Neural progenitor cell (in vitro differentiated cells): Measurements from ENCODE around the gene KCNB1. TPM values are rescaled to one million over a fixed set of nuclear protein-coding genes. Genes with fewer than 3 reads are reported as not detected.

Source experiments
- DNase-seq: peaks from one replicate; pipeline ENCODE4 v3.0.0-alpha.2; 2016; ENCODE audit warnings: low spot score
- H2AFZ ChIP-seq: fragments of 200-600 bp; sonication (generic); replicated peaks from 2 replicates; pipeline ENCODE4 v1.6.1; 2016; ENCODE audit warnings: antibody characterized with exemption
- H3F3A ChIP-seq: fragments of 200-600 bp; sonication (generic); 2 replicates; pipeline ENCODE4 v1.6.1; 2016; ENCODE audit warnings: antibody characterized with exemption, low read depth
- H3K27ac ChIP-seq: fragments of 200-600 bp; sonication (generic); 2 replicates; pipeline ENCODE4 v1.5.1; 2016; ENCODE audit warnings: mild to moderate bottlenecking
- H3K27me3 ChIP-seq: fragments of 200-600 bp; sonication (generic); 2 replicates; pipeline ENCODE4 v1.6.1; 2016; ENCODE audit warnings: mild to moderate bottlenecking, moderate library complexity
- H3K36me3 ChIP-seq: fragments of 200-600 bp; sonication (generic); 2 replicates; pipeline ENCODE4 v1.5.1; 2016
- H3K4me1 ChIP-seq: fragments of 200-600 bp; sonication (generic); 2 replicates; pipeline ENCODE4 v1.6.1; 2016; ENCODE audit warnings: mixed run types
- H3K4me2 ChIP-seq: fragments of 200-600 bp; sonication (generic); 2 replicates; pipeline ENCODE4 v1.6.1; 2016
- H3K4me3 ChIP-seq: fragments of 200-600 bp; sonication (generic); 2 replicates; pipeline ENCODE4 v1.5.1; 2016
- H3K79me2 ChIP-seq: fragments of 200-600 bp; sonication (generic); 2 replicates; pipeline ENCODE4 v1.6.1; 2016; ENCODE audit warnings: low read depth
- H3K9ac ChIP-seq: fragments of 200-600 bp; sonication (generic); 2 replicates; pipeline ENCODE4 v1.6.1; 2016
- H3K9me3 ChIP-seq: fragments of 200-600 bp; sonication (generic); 2 replicates; pipeline ENCODE4 v1.5.1; 2016; ENCODE audit warnings: low read depth
- H4K20me1 ChIP-seq: fragments of 200-600 bp; sonication (generic); 2 replicates; pipeline ENCODE4 v1.6.1; 2016; ENCODE audit warnings: low read depth
- H3K27ac Mint-ChIP-seq: 3 replicates; pipeline ENCODE4 v1.8.0; 2021; ENCODE audit warnings: mixed read lengths
- H3K27me3 Mint-ChIP-seq: 2 replicates; pipeline ENCODE4 v1.8.0; 2022; ENCODE audit warnings: low read depth, mild to moderate bottlenecking, inconsistent platforms, moderate library complexity, mixed read lengths; ENCODE audit not compliant: insufficient read depth
- H3K36me3 Mint-ChIP-seq: 3 replicates; pipeline ENCODE4 v1.8.0; 2021; ENCODE audit warnings: mixed read lengths
- H3K4me1 Mint-ChIP-seq: 3 replicates; pipeline ENCODE4 v1.8.0; 2021; ENCODE audit warnings: mixed read lengths
- H3K4me3 Mint-ChIP-seq: 3 replicates; pipeline ENCODE4 v1.8.0; 2021; ENCODE audit warnings: mild to moderate bottlenecking, moderate library complexity, mixed read lengths
- H3K9me3 Mint-ChIP-seq: 3 replicates; pipeline ENCODE4 v1.8.0; 2020; ENCODE audit warnings: mixed read lengths
- CTCF ChIP-seq: fragments of 200-600 bp; sonication (generic); IDR thresholded peaks from 2 replicates; pipeline ENCODE4 v1.5.1; 2017; ENCODE audit warnings: antibody characterized with exemption, mild to moderate bottlenecking
- EZH2 ChIP-seq: fragments of 200-600 bp; sonication (generic); IDR thresholded peaks from 2 replicates; pipeline ENCODE4 v1.6.1; 2017; ENCODE audit warnings: antibody characterized with exemption, mild to moderate bottlenecking, moderate library complexity
- EZH2phosphoT487 ChIP-seq: fragments of 200-600 bp; sonication (generic); IDR thresholded peaks from 2 replicates; pipeline ENCODE4 v1.6.1; 2017; ENCODE audit warnings: antibody characterized with exemption
- total RNA-seq: library from RNA; depleted of rRNA; stranded (reverse); fragments of >200 nt; gene quantifications from 2 replicates; pipeline ENCODE4 v1.2.3, GENCODE V29; 2015; ENCODE audit warnings: low replicate concordance

The KCNB1 gene
- total RNA-seq, 1 donor from 2014 or later, result 0.97 TPM

GRCh38 chr20:49379338-49379737 lies 103.1 kb downstream of the KCNB1 start:
- H3K36me3 Mint-ChIP-seq, result peaks cover 6% of the 10 kb centered on the region
- no peak for DNase-seq
- Histone ChIP-seq H3K36me3 (no peaks in the 10 kb centered on the region), H3K27me3 (no peaks in the 10 kb centered on the region), H3F3A (peaks cover 7% of the 10 kb centered on the region), H2AFZ (no peak overlapping the region), H4K20me1 (peaks cover 7% of the 10 kb centered on the region), H3K27ac (no peak overlapping the region), H3K9me3 (no peaks in the 10 kb centered on the region), H3K4me1 (peaks cover 14% of the 10 kb centered on the region), H3K4me3 (no peak overlapping the region), H3K9ac (no peak overlapping the region), H3K4me2 (no peak overlapping the region), H3K79me2 (no peaks in the 10 kb centered on the region)
- peaks cover 17% of the 10 kb centered on the region for H3K27me3 Mint-ChIP-seq
- H3K4me1 Mint-ChIP-seq, result peaks cover 14% of the 10 kb centered on the region
- no peak for TF ChIP-seq EZH2
- TF ChIP-seq EZH2phosphoT487, result no peak
- TF ChIP-seq CTCF, result no peak
- H3K27ac Mint-ChIP-seq, result no peak overlapping the region
- H3K9me3 Mint-ChIP-seq, result peaks cover 2% of the 10 kb centered on the region
- H3K4me3 Mint-ChIP-seq, result no peak overlapping the region

- no peak overlapping the region for H3K27ac Mint-ChIP-seq
- no peaks in the 10 kb centered on the region for H3K27me3 ChIP-seq
- no peaks in the 10 kb centered on the region for H3K36me3 ChIP-seq
- no peak for TF ChIP-seq EZH2phosphoT487
- peaks cover 14% of the 10 kb centered on the region for H3K27me3 Mint-ChIP-seq
- H3K9ac ChIP-seq, result no peak overlapping the region
- no peaks in the 10 kb centered on the region for H4K20me1 ChIP-seq
- no peaks in the 10 kb centered on the region for H3K9me3 ChIP-seq
- H3K4me2 ChIP-seq, result no peak overlapping the region
- H3K9me3 Mint-ChIP-seq, result peaks cover 3% of the 10 kb centered on the region
- H3K4me1 Mint-ChIP-seq, result peaks cover 11% of the 10 kb centered on the region
- no peak overlapping the region for H2AFZ ChIP-seq
- peaks cover 12% of the 10 kb centered on the region for H3K36me3 Mint-ChIP-seq
- H3K4me3 Mint-ChIP-seq, result no peak overlapping the region
- H3F3A ChIP-seq, result no peaks in the 10 kb centered on the region
- H3K27ac ChIP-seq, result no peak overlapping the region
- no peaks in the 10 kb centered on the region for H3K79me2 ChIP-seq
- peaks cover 9% of the 10 kb centered on the region for H3K4me1 ChIP-seq
- H3K4me3 ChIP-seq, result no peak overlapping the region
- no peak for DNase-seq
These were observed 105.1 kb downstream of the KCNB1 start for GRCh38 chr20:49377326-49377725.

GRCh38 chr20:49375170-49375569 lies 107.3 kb downstream of the KCNB1 start:
- Histone ChIP-seq H3K27me3 (peaks cover 4% of the 10 kb centered on the region), H4K20me1 (no peaks in the 10 kb centered on the region), H3K36me3 (no peaks in the 10 kb centered on the region), H2AFZ (no peak overlapping the region), H3K4me3 (no peak overlapping the region), H3K79me2 (no peaks in the 10 kb centered on the region), H3K4me1 (peaks cover 2% of the 10 kb centered on the region), H3K4me2 (no peak overlapping the region), H3K9ac (no peak overlapping the region), H3K9me3 (no peaks in the 10 kb centered on the region), H3K27ac (no peak overlapping the region), H3F3A (no peaks in the 10 kb centered on the region)
- Mint-ChIP-seq H3K4me3 (no peak overlapping the region), H3K9me3 (peaks cover 3% of the 10 kb centered on the region), H3K4me1 (peaks cover 4% of the 10 kb centered on the region), H3K27ac (no peak overlapping the region), H3K27me3 (peaks cover 14% of the 10 kb centered on the region), H3K36me3 (peaks cover 14% of the 10 kb centered on the region)
- TF ChIP-seq EZH2, result no peak
- TF ChIP-seq EZH2phosphoT487, result no peak
- TF ChIP-seq CTCF, result no peak
- no peak for DNase-seq

GRCh38 chr20:49372095-49372734 lies 110.3 kb downstream of the KCNB1 start:
- H3K27me3 ChIP-seq, result peaks cover 4% of the 10 kb centered on the region
- H3K9me3 ChIP-seq, result no peaks in the 10 kb centered on the region
- Mint-ChIP-seq H3K27me3 (peaks cover 10% of the 10 kb centered on the region), H3K4me3 (no peak overlapping the region), H3K36me3 (peaks cover 14% of the 10 kb centered on the region), H3K9me3 (peaks cover 3% of the 10 kb centered on the region), H3K4me1 (peaks cover 12% of the 10 kb centered on the region), H3K27ac (no peak overlapping the region)
- H4K20me1 ChIP-seq, result no peaks in the 10 kb centered on the region
- no peak for TF ChIP-seq EZH2
- TF ChIP-seq EZH2phosphoT487, result no peak
- no peak for TF ChIP-seq CTCF
- no peak overlapping the region for H3K27ac ChIP-seq
- H3K4me2 ChIP-seq, result no peak overlapping the region
- no peak overlapping the region for H3K4me3 ChIP-seq
- no peak overlapping the region for H2AFZ ChIP-seq
- peaks cover 19% of the 10 kb centered on the region for H3F3A ChIP-seq
- H3K4me1 ChIP-seq, result peaks cover 22% of the 10 kb centered on the region
- no peak for DNase-seq
- no peak overlapping the region for H3K9ac ChIP-seq
- H3K79me2 ChIP-seq, result no peaks in the 10 kb centered on the region
- H3K36me3 ChIP-seq, result no peaks in the 10 kb centered on the region
